K562 (cell line): Measurements from ENCODE around the gene TCF3. TPM values are rescaled to one million over a fixed set of nuclear protein-coding genes. Genes with fewer than 3 reads are reported as not detected.

Experiments used
- CBX1 ChIP-seq: sonication (generic); IDR thresholded peaks from 2 replicates; pipeline ENCODE4 v1.6.1; 2016; ENCODE audit warnings: antibody characterized with exemption, low read depth, mild to moderate bottlenecking
- ELF2 ChIP-seq: fragments of 250-450 bp; sonication (Bioruptor Pico); IDR thresholded peaks from 2 replicates; pipeline ENCODE4 v1.5.0; 2021; ENCODE audit warnings: mild to moderate bottlenecking
- FOXM1 ChIP-seq, 2 experiments: fragments of 450-650 bp in 1 of 2; sonication (generic) in 1 of 2; formaldehyde crosslinking in 1 of 2; IDR thresholded peaks; 2 replicates each; pipeline versions ENCODE4 v1.6.1 to v1.9.0; 2017 to 2022; ENCODE audit warnings: low read depth in 2 of 2, mild to moderate bottlenecking in 2 of 2, missing genetic modification reagents in 1 of 2, moderate library complexity in 1 of 2
- HDAC8 ChIP-seq: fragments of 450-650 bp; IDR thresholded peaks from 2 replicates; pipeline ENCODE4 v1.6.1; 2016; ENCODE audit warnings: mild to moderate bottlenecking, missing genetic modification characterization, moderate library complexity, missing compliant biosample characterization
- MCM3 ChIP-seq: fragments of 450-650 bp; IDR thresholded peaks from 2 replicates; pipeline ENCODE4 v1.6.1; 2016
- MXI1 ChIP-seq: IDR thresholded peaks from 2 replicates; pipeline ENCODE4 v1.6.1; 2011; ENCODE audit warnings: low read depth, mild to moderate bottlenecking, improper control_type of control experiment, low read length
- TCF7L2 ChIP-seq: fragments of 150-350 bp; IDR thresholded peaks from 2 replicates; pipeline ENCODE4 v1.6.1; 2016; ENCODE audit warnings: low read depth, mild to moderate bottlenecking, low read length, moderate library complexity
- ZBTB17 ChIP-seq: fragments of 450-650 bp; formaldehyde crosslinking; IDR thresholded peaks from 2 replicates; pipeline ENCODE4 v1.4.0; 2020; ENCODE audit warnings: mild to moderate bottlenecking
- ZBTB7A ChIP-seq: IDR thresholded peaks from 2 replicates; pipeline ENCODE4 v1.6.1; 2011; ENCODE audit warnings: low read depth, mild to moderate bottlenecking, low read length, moderate library complexity, borderline replicate concordance; ENCODE audit not compliant: control insufficient read depth
- ZKSCAN1 ChIP-seq: fragments of 150-350 bp; IDR thresholded peaks from 2 replicates; pipeline ENCODE4 v1.6.1; 2016; ENCODE audit warnings: low read depth, low read length
- polyA plus RNA-seq, 8 experiments: library from polyadenylated mRNA; depleted of rRNA in 4 of 8; stranded (reverse) in 5 of 8; unstranded in 3 of 8; fragments of >200 nt; fragmentation: Nextera tagmentation in 2 of 8; fragmentation: Illumina TruSeq in 1 of 8; extraction: Ambion mirVana in 2 of 8; extraction: Trizol in 1 of 8; gene quantifications; 2 replicates each; pipeline versions ENCODE4 v1.2.1 to v1.2.3, GENCODE V29; 2011 to 2014; ENCODE audit warnings: inconsistent platforms in 1 of 8, missing spikeins in 1 of 8
- total RNA-seq, 7 experiments: library from RNA; depleted of rRNA in 6 of 7; stranded (reverse); fragments of >200 nt in 6 of 7; fragmentation: Illumina TruSeq in 2 of 7; extraction: Trizol in 2 of 7; gene quantifications; 2 replicates each; pipeline versions ENCODE4 v1.2.1 to v1.2.3, GENCODE V29; 2011 to 2021; ENCODE audit warnings: low replicate concordance in 1 of 7
- TF ChIP-seq, protein P1 (sequence below), 2 experiments: fragments of 450-650 bp; formaldehyde crosslinking in 1 of 2; IDR thresholded peaks; 2 replicates each; pipeline versions ENCODE4 v1.4.0 to v1.6.1; 2014 to 2020; ENCODE audit warnings: mild to moderate bottlenecking in 2 of 2, borderline replicate concordance in 1 of 2, low read depth in 1 of 2
- TF ChIP-seq, protein P2 (sequence below): fragments of 200-800 bp; sonication (Bioruptor generic); IDR thresholded peaks from 2 replicates; pipeline ENCODE4 v1.6.1; 2017; ENCODE audit warnings: missing genetic modification characterization, missing compliant biosample characterization
- TF ChIP-seq, protein P3 (sequence below): fragments of 250-450 bp; sonication (Bioruptor Pico); IDR thresholded peaks from 2 replicates; pipeline ENCODE4 v1.9.0; 2021; ENCODE audit warnings: mild to moderate bottlenecking, inconsistent platforms
- TF ChIP-seq, protein P4 (sequence below): fragments of 250-450 bp; sonication (Bioruptor Pico); IDR thresholded peaks from 2 replicates; pipeline ENCODE4 v1.8.0; 2021; ENCODE audit warnings: moderate library complexity, mild to moderate bottlenecking, inconsistent platforms

Gene TCF3
- total and polyA plus RNA-seq, 9 of the 15 experiments (the other 6 are each of a cell fraction or from before 2014, with no cell fraction given): 5.6 to 259 (median 84.0) TPM

DNA sequence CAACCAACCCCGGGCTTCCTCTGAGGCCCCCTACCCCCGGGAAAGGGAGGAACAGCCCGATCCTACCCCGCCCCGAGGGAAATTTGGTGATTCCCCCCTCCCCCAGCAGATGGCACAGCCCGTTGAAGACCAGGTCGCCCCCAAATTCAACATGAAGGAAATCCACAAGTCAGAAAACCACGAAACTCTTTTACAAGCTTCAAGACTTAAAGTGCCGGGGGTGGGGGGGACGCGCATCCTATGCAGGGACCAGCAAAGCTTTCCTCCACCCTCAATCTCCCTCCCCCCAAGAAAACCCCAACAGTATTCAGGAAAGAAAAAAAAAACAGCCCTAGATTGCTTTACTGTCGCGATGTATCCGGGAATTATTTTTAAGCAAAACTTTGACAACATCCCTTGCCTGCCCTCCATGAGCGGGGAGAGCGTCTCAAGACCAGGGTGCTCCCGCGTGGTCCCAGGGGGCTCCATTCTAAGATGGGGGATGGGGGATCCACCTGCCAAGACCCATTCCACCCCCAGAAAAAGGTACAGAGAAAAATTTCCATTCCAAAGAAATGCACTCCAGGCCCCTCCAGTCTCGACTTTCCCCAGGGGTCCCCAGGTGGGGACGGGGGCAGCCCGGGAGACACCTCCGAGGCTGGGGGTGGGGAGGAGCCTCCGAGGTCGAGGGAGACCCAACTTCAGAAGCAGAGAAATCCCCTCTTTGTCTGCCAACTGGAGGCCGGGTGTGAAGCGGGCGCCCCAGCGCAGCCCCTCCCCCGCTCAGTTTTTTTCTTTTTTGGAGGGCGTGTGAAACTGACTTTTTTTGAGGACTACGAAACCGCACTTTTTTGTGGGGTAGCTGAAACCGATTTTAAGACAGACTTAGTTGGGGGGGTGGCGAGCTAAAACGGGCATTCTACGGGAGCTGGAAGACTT lies 1.5 kb downstream of the TCF3 start (continued):
- TF ChIP-seq, protein P1, sequence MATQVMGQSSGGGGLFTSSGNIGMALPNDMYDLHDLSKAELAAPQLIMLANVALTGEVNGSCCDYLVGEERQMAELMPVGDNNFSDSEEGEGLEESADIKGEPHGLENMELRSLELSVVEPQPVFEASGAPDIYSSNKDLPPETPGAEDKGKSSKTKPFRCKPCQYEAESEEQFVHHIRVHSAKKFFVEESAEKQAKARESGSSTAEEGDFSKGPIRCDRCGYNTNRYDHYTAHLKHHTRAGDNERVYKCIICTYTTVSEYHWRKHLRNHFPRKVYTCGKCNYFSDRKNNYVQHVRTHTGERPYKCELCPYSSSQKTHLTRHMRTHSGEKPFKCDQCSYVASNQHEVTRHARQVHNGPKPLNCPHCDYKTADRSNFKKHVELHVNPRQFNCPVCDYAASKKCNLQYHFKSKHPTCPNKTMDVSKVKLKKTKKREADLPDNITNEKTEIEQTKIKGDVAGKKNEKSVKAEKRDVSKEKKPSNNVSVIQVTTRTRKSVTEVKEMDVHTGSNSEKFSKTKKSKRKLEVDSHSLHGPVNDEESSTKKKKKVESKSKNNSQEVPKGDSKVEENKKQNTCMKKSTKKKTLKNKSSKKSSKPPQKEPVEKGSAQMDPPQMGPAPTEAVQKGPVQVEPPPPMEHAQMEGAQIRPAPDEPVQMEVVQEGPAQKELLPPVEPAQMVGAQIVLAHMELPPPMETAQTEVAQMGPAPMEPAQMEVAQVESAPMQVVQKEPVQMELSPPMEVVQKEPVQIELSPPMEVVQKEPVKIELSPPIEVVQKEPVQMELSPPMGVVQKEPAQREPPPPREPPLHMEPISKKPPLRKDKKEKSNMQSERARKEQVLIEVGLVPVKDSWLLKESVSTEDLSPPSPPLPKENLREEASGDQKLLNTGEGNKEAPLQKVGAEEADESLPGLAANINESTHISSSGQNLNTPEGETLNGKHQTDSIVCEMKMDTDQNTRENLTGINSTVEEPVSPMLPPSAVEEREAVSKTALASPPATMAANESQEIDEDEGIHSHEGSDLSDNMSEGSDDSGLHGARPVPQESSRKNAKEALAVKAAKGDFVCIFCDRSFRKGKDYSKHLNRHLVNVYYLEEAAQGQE (IDR thresholded peaks at IDR 0.05; ENCODE audit: borderline replicate concordance): no peak
- TF ChIP-seq, protein P1 (CRISPR knock-in tag; IDR thresholded peaks at IDR 0.05; ENCODE audit: low read depth): no peak
- TF ChIP-seq ZBTB17 (CRISPR knock-in tag): no peak
- no peak for TF ChIP-seq TCF7L2
- no peak for TF ChIP-seq FOXM1 (IDR thresholded peaks at IDR 0.05; ENCODE audit: low read depth)
- TF ChIP-seq FOXM1 (CRISPR knock-in tag; IDR thresholded peaks at IDR 0.05; ENCODE audit: low read depth): no peak
- TF ChIP-seq, protein P2, sequence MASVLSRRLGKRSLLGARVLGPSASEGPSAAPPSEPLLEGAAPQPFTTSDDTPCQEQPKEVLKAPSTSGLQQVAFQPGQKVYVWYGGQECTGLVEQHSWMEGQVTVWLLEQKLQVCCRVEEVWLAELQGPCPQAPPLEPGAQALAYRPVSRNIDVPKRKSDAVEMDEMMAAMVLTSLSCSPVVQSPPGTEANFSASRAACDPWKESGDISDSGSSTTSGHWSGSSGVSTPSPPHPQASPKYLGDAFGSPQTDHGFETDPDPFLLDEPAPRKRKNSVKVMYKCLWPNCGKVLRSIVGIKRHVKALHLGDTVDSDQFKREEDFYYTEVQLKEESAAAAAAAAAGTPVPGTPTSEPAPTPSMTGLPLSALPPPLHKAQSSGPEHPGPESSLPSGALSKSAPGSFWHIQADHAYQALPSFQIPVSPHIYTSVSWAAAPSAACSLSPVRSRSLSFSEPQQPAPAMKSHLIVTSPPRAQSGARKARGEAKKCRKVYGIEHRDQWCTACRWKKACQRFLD: peak; percentile 32; the same call in 1 of the 2 replicates
- TF ChIP-seq MCM3: no peak
- TF ChIP-seq ZBTB7A: peak; percentile 48; the same call in 1 of the 2 replicates
- TF ChIP-seq MXI1: no peak
- TF ChIP-seq, protein P3, sequence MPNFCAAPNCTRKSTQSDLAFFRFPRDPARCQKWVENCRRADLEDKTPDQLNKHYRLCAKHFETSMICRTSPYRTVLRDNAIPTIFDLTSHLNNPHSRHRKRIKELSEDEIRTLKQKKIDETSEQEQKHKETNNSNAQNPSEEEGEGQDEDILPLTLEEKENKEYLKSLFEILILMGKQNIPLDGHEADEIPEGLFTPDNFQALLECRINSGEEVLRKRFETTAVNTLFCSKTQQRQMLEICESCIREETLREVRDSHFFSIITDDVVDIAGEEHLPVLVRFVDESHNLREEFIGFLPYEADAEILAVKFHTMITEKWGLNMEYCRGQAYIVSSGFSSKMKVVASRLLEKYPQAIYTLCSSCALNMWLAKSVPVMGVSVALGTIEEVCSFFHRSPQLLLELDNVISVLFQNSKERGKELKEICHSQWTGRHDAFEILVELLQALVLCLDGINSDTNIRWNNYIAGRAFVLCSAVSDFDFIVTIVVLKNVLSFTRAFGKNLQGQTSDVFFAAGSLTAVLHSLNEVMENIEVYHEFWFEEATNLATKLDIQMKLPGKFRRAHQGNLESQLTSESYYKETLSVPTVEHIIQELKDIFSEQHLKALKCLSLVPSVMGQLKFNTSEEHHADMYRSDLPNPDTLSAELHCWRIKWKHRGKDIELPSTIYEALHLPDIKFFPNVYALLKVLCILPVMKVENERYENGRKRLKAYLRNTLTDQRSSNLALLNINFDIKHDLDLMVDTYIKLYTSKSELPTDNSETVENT: no peak
- TF ChIP-seq ELF2: no peak
- TF ChIP-seq HDAC8 (tag): no peak
- TF ChIP-seq CBX1: 0 out of 2 replicates have a peak, but pooled peaks have one; percentile 4
- TF ChIP-seq, protein P4, sequence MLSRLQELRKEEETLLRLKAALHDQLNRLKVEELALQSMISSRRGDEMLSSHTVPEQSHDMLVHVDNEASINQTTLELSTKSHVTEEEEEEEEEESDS (CRISPR knock-in tag): no peak
- TF ChIP-seq ZKSCAN1: no peak
